Calu3 (cell line): Measurements from ENCODE around the gene CDH13. TPM values are rescaled to one million over a fixed set of nuclear protein-coding genes. Genes with fewer than 3 reads are reported as not detected.

Experiments
- BruUV-seq: library from RNA; stranded (reverse); fragments of 400-500 nt; replicated peaks from 2 replicates; lab custom pipeline; 2021; lab: Mats Ljungman, UMichigan
- CTCF ChIA-PET: fragments of 300-600 bp; sonication (Branson Sonifier 250); formaldehyde crosslinking; loops from one replicate; lab custom pipeline; 2022; ENCODE audit warnings: antibody characterized with exemption; lab: Charles Lee
- DNase-seq: peaks from one replicate; pipeline ENCODE4 v3.0.0; 2022
- H3K27ac Mint-ChIP-seq: one replicate; pipeline ENCODE4 v1.8.0; 2022; ENCODE audit warnings: mixed read lengths; ENCODE audit not compliant: unreplicated experiment
- H3K27me3 Mint-ChIP-seq: one replicate; pipeline ENCODE4 v1.8.0; 2022; ENCODE audit warnings: mixed read lengths; ENCODE audit not compliant: unreplicated experiment
- H3K36me3 Mint-ChIP-seq: one replicate; pipeline ENCODE4 v1.8.0; 2022; ENCODE audit warnings: mild to moderate bottlenecking, moderate library complexity, mixed read lengths; ENCODE audit not compliant: insufficient read depth, unreplicated experiment
- H3K4me1 Mint-ChIP-seq: one replicate; pipeline ENCODE4 v1.8.0; 2022; ENCODE audit warnings: mild to moderate bottlenecking, low read depth, mixed read lengths; ENCODE audit not compliant: unreplicated experiment
- H3K4me3 Mint-ChIP-seq: one replicate; pipeline ENCODE4 v1.8.0; 2022; ENCODE audit warnings: mild to moderate bottlenecking, low read depth, moderate library complexity, mixed read lengths; ENCODE audit not compliant: unreplicated experiment
- H3K9me3 Mint-ChIP-seq: one replicate; pipeline ENCODE4 v1.8.0; 2022; ENCODE audit warnings: low read depth, mixed read lengths; ENCODE audit not compliant: unreplicated experiment
- intact Hi-C: fragments of 100-400 bp; cut with micrococcal nuclease; formaldehyde crosslinking; loops from one replicate; pipeline ENCODE4 v1.10.0; 2022; ENCODE audit not compliant: unreplicated experiment
- total RNA-seq: library from RNA; stranded (reverse); gene quantifications from 2 replicates; pipeline ENCODE4 v1.2.3, GENCODE V29; 2022
- TF ChIP-seq, protein P1 (sequence below): fragments of 200-600 bp; IDR thresholded peaks from one replicate; pipeline ENCODE4 v1.8.0; 2022; ENCODE audit warnings: antibody characterized with exemption; ENCODE audit not compliant: unreplicated experiment

The CDH13 gene
- total RNA-seq, 1 experiment from 2014 or later, result not detected

DNA sequence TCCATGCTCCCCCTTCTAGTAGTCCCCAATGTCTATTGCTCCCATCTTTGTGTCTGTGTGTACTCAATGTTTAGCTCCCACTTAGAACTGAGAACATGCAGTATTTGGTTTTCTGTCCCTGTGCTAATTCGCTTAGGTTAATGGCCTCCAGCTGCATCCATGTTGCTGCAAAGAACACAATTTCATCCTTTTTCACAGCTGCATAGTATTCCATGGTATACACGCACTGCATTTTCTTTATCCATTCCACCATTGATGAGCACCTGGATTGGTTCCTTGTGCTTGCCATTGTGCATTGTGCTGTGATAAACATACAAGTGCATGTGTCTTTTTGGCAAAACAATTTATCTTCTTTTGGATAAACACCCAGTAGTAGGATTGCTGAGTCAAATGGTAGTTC lies 1104.0 kb downstream of the CDH13 start:
- H3K27me3 Mint-ChIP-seq, result no peaks in the 10 kb centered on the region
- intact Hi-C loops, result no loop called here
- peaks cover 8% of the 10 kb centered on the region for H3K9me3 Mint-ChIP-seq
- no TSS peak for BruUV-seq
- H3K27ac Mint-ChIP-seq, result no peak overlapping the region
- no peak for DNase-seq
- no peaks in the 10 kb centered on the region for H3K36me3 Mint-ChIP-seq
- CTCF ChIA-PET, result no interaction called here
- no peaks in the 10 kb centered on the region for H3K4me1 Mint-ChIP-seq
- no peak overlapping the region for H3K4me3 Mint-ChIP-seq
- TF ChIP-seq, protein P1, sequence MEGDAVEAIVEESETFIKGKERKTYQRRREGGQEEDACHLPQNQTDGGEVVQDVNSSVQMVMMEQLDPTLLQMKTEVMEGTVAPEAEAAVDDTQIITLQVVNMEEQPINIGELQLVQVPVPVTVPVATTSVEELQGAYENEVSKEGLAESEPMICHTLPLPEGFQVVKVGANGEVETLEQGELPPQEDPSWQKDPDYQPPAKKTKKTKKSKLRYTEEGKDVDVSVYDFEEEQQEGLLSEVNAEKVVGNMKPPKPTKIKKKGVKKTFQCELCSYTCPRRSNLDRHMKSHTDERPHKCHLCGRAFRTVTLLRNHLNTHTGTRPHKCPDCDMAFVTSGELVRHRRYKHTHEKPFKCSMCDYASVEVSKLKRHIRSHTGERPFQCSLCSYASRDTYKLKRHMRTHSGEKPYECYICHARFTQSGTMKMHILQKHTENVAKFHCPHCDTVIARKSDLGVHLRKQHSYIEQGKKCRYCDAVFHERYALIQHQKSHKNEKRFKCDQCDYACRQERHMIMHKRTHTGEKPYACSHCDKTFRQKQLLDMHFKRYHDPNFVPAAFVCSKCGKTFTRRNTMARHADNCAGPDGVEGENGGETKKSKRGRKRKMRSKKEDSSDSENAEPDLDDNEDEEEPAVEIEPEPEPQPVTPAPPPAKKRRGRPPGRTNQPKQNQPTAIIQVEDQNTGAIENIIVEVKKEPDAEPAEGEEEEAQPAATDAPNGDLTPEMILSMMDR, result no peak

DNA sequence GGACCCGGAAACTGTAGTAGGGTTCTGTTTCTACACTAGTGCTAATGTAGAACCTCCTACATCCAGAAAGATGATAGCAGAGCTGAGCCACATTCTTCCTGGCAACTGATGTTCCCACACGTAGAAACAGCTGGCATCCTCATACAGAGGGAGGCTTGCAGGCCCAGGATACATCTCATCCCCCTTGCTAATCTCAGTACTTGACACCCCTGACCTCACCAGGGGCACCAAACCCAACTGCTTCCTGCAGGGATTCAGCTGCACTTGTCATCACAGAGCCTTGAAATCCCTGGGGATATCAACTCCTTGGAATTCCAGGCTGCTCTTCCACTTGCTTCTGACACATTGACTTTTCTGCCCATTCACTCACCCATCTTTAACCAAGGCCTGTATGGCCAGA lies 1105.8 kb downstream of the CDH13 start:
- Mint-ChIP-seq H3K9me3 (peaks cover 8% of the 10 kb centered on the region), H3K36me3 (no peaks in the 10 kb centered on the region), H3K4me1 (no peaks in the 10 kb centered on the region), H3K4me3 (no peak overlapping the region), H3K27ac (no peak overlapping the region), H3K27me3 (no peaks in the 10 kb centered on the region)
- TF ChIP-seq, protein P1, result no peak
- CTCF ChIA-PET, result no interaction called here
- DNase-seq, result no peak
- no TSS peak for BruUV-seq
- intact Hi-C loops, result no loop called here

DNA sequence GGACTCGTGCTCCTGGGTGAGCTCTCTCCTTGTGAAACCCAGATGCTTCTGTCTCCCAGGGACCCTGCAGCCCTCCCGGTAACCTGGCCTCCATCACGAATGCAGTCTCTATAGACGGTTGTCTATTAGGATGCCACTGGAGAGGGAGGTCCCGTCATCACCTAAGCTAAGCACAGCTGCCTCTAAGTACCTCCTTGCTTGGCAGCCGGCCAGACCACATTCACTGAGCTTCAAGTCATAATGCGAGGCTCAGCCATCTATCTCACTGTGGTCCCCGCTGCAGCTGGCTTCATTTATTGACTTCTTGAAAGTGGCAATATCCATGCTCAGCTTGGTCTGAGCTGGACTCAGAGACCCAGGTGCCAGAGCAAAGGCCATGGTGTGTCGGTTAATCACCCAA lies 1106.5 kb downstream of the CDH13 start:
- Mint-ChIP-seq H3K4me1 (no peaks in the 10 kb centered on the region), H3K36me3 (no peaks in the 10 kb centered on the region), H3K27me3 (no peaks in the 10 kb centered on the region), H3K27ac (no peak overlapping the region), H3K9me3 (peaks cover 8% of the 10 kb centered on the region), H3K4me3 (no peak overlapping the region)
- TF ChIP-seq, protein P1, result no peak
- no TSS peak for BruUV-seq
- no peak for DNase-seq
- intact Hi-C loops, result no loop called here
- CTCF ChIA-PET, result no interaction called here

DNA sequence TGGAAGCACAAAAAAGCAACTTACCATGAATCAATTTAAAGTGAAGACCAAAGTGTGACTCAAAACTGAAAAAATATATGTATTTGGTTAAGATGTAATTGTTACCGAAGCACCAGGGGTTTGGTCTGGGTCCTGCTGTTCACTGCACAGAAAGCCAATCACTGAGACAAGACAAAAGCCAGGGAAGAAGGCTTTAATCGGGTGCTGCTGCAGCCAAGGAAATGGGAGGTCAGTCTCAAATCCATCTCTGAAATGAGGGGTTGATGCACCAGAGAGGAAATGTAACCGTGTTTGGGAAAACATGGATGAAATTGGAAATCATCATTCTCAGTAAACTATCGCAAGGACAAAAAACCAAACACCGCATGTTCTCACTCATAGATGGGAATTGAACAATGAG lies 1107.4 kb downstream of the CDH13 start:
- H3K9me3 Mint-ChIP-seq, result peaks cover 8% of the 10 kb centered on the region
- no peaks in the 10 kb centered on the region for H3K4me1 Mint-ChIP-seq
- no peak overlapping the region for H3K4me3 Mint-ChIP-seq
- TF ChIP-seq, protein P1, result no peak
- BruUV-seq, result no TSS peak
- H3K27me3 Mint-ChIP-seq, result no peaks in the 10 kb centered on the region
- CTCF ChIA-PET, result no interaction called here
- no peak overlapping the region for H3K27ac Mint-ChIP-seq
- no peaks in the 10 kb centered on the region for H3K36me3 Mint-ChIP-seq
- DNase-seq, result no peak
- intact Hi-C loops, result no loop called here
